ENCODE data around the gene SLC36A2. TPM values are rescaled to one million over a fixed set of nuclear protein-coding genes. Genes with fewer than 3 reads are reported as not detected.

Gene SLC36A2
- total RNA-seq, 2 experiments from 2014 or later = not detected

DNA sequence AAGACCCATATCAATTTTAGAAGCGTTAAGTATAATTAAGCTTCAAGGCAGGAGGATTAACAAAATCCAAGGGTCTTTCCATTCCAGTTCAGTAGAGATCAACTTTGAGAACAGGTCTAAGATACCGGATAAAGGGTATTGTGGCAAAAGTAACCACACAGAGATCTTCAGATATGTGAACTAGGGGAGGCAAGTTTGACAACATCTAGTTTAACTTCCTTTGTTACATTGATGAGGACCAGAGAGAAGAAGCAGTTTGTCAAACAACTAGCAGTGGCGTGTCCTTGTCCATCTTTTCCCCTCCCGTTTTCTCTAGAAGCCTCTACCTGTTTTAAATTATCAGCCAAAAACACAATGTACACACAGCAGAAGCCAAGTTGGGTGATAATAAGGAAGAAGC is 8.6 kb downstream of the SLC36A2 start:
- TF ChIP-seq, protein P1, sequence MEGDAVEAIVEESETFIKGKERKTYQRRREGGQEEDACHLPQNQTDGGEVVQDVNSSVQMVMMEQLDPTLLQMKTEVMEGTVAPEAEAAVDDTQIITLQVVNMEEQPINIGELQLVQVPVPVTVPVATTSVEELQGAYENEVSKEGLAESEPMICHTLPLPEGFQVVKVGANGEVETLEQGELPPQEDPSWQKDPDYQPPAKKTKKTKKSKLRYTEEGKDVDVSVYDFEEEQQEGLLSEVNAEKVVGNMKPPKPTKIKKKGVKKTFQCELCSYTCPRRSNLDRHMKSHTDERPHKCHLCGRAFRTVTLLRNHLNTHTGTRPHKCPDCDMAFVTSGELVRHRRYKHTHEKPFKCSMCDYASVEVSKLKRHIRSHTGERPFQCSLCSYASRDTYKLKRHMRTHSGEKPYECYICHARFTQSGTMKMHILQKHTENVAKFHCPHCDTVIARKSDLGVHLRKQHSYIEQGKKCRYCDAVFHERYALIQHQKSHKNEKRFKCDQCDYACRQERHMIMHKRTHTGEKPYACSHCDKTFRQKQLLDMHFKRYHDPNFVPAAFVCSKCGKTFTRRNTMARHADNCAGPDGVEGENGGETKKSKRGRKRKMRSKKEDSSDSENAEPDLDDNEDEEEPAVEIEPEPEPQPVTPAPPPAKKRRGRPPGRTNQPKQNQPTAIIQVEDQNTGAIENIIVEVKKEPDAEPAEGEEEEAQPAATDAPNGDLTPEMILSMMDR (IDR thresholded peaks at IDR 0.05) = no peak
- ChIA-PET CTCF (interaction anchor here (1.2 kb wide), 1 partner anchor 22 kb away, joined by 3 read pairs; no protein-coding TSS in a partner anchor), POLR2A (interaction anchor here (1.3 kb wide), 1 partner anchor 21 kb away, joined by 4 read pairs; no protein-coding TSS in a partner anchor)
- intact Hi-C loops (cut with micrococcal nuclease) = no loop called here
- Mint-ChIP-seq H3K4me3 (no peak overlapping the region), H3K4me1 (ENCODE audit: low read depth) (no peaks in the 10 kb centered on the region), H3K27ac (no peak overlapping the region), H3K9me3 (no peaks in the 10 kb centered on the region), H3K27me3 (peaks cover 19% of the 10 kb centered on the region), H3K36me3 (ENCODE audit: low read depth) (no peaks in the 10 kb centered on the region)
- DNase-seq (no peak), ATAC-seq (no peak)

DNA sequence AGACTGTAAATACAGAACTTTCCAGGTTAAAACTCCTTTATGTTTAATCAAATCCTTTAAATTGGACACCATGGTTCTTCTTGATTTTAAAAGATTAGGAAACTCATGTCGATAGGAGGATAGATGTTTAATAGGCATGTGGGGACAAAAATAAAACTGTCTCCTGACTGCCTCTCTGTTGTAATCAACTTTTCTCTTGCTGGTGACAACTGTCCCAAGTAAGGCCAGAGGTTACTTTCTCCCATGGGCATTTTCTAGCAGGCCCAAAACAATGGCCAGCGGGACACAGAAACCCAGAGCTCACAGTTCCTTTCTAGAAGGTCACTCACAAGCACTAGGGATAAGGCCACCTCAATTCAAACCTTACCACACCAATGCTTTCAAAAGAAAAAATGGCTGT is 14.5 kb downstream of the SLC36A2 start:
- intact Hi-C loops (cut with micrococcal nuclease) = no loop called here
- peaks cover 5% of the 10 kb centered on the region for H3K27me3 Mint-ChIP-seq
- ATAC-seq = no peak
- no peaks in the 10 kb centered on the region for H3K9me3 Mint-ChIP-seq
- ChIA-PET POLR2A (no interaction called here), CTCF (no interaction called here)
- DNase-seq = no peak
- peaks cover 2% of the 10 kb centered on the region for H3K4me1 Mint-ChIP-seq (ENCODE audit: low read depth)
- TF ChIP-seq, protein P1 (IDR thresholded peaks at IDR 0.05) = no peak
- no peak overlapping the region for H3K4me3 Mint-ChIP-seq
- H3K36me3 Mint-ChIP-seq (ENCODE audit: low read depth) = no peaks in the 10 kb centered on the region
- H3K27ac Mint-ChIP-seq = no peak overlapping the region

DNA sequence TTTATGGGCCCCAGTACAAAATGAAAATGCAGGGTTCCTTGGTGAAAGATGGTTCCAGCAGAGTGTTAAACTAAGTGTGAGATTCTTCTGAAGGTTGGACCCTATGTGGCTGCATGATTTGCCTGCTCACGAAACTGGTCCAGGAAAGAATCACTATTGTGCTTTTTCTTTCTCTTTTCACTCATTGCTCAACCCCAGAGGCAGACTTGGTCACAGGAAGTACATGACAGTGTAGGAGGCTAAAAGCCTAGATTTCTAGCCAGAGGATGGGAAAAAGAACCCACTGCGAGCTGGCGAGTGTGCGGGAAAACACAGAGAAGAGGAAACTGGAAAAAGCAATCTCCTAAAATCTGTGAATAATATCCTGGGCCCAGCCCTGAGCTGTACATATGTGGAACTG is 18.6 kb downstream of the SLC36A2 start:
- TF ChIP-seq, protein P1 (IDR thresholded peaks at IDR 0.05) = no peak
- Mint-ChIP-seq H3K4me3 (no peak overlapping the region), H3K27me3 (peaks cover 3% of the 10 kb centered on the region), H3K9me3 (no peaks in the 10 kb centered on the region), H3K36me3 (ENCODE audit: low read depth) (no peaks in the 10 kb centered on the region), H3K27ac (no peak overlapping the region), H3K4me1 (ENCODE audit: low read depth) (peaks cover 2% of the 10 kb centered on the region)
- DNase-seq = no peak
- ATAC-seq = peak; percentile 27
- CTCF ChIA-PET = no interaction called here
- intact Hi-C loops (cut with micrococcal nuclease) = no loop called here
- POLR2A ChIA-PET = interaction anchor here (0.6 kb wide), 1 partner anchor 201 kb away, joined by 3 read pairs; no protein-coding TSS in a partner anchor

DNA sequence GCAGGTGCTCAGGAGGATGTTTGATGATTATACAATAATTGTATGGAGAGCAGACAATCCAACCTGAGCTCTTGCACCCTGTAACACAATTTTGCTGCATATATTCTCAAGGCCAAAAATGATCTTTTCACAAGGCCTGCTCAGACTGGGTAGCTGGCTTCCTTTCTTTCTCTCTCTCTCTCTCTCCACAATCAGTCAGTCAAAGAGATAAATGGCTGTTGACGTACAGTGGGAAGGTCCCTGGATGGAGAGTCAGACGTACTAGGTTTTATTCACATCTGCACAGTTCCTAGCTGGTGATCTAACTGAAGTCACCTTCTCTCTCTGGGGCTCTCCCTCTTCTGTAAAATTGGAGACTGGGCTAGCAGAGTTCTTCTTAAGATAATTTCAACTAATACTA is 19.8 kb downstream of the SLC36A2 start:
- Mint-ChIP-seq H3K4me3 (no peak overlapping the region), H3K9me3 (no peaks in the 10 kb centered on the region), H3K36me3 (ENCODE audit: low read depth) (no peaks in the 10 kb centered on the region), H3K27ac (no peak overlapping the region), H3K27me3 (peaks cover 7% of the 10 kb centered on the region), H3K4me1 (ENCODE audit: low read depth) (peaks cover 2% of the 10 kb centered on the region)
- DNase-seq (no peak), ATAC-seq (no peak)
- POLR2A ChIA-PET = interaction anchor here (0.6 kb wide), 1 partner anchor 1117 kb away, joined by 3 read pairs; no protein-coding TSS in a partner anchor
- intact Hi-C loops (cut with micrococcal nuclease) = no loop called here
- TF ChIP-seq, protein P1 (IDR thresholded peaks at IDR 0.05) = no peak
- CTCF ChIA-PET = interaction anchor here (1.8 kb wide), 1 partner anchor 11 kb away, joined by 5 read pairs; no protein-coding TSS in a partner anchor

DNA sequence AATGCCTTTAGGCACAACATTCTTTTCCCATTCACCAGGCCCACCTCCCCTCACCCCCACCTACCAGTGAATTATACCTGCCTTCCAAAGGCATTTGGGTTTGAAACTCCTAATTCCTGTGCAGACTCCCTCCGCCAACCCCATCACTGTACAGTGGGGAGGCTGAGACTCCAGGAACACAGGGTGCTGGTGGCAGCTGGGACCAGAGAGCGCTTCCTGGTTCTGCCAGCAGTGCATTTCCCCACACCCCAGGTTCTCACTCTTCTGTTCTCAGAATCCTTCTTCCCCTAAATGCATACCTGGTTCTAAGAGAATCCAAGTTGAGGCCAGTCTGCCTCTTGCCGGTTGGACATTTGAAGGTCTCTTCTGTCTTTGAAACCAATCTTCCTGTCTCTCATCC is 21.1 kb downstream of the SLC36A2 start:
- H3K27me3 Mint-ChIP-seq = peaks cover 7% of the 10 kb centered on the region
- no peak overlapping the region for H3K4me3 Mint-ChIP-seq
- ChIA-PET POLR2A (no interaction called here), CTCF (interaction anchor here (1.0 to 1.8 kb wide), 2 partner anchors 10 kb away, joined by 3 to 5 read pairs; no protein-coding TSS in a partner anchor)
- no peaks in the 10 kb centered on the region for H3K36me3 Mint-ChIP-seq (ENCODE audit: low read depth)
- no peak overlapping the region for H3K27ac Mint-ChIP-seq
- peaks cover 2% of the 10 kb centered on the region for H3K4me1 Mint-ChIP-seq (ENCODE audit: low read depth)
- no peak for ATAC-seq
- no peak for DNase-seq
- intact Hi-C loops (cut with micrococcal nuclease) = no loop called here
- H3K9me3 Mint-ChIP-seq = no peaks in the 10 kb centered on the region
- TF ChIP-seq, protein P1 (IDR thresholded peaks at IDR 0.05) = no peak

All from activated CD8-positive, alpha-beta T cell treated with anti-CD3 and anti-CD28 coated beads for 36 hours (primary cell).